ENCODE measurements around the gene LYSMD1. TPM values are rescaled to one million over a fixed set of nuclear protein-coding genes. Genes with fewer than 3 reads are reported as not detected.
"Not testable (repeated sequence)": the region's sequence is repeated elsewhere in the genome, so short reads cannot be mapped to it uniquely, and the experiment has no call there.

Gene LYSMD1
- total and polyA plus RNA-seq, 2 of the 4 experiments (the other 2 are of a cell fraction), result 5.9 to 10.4 TPM

DNA sequence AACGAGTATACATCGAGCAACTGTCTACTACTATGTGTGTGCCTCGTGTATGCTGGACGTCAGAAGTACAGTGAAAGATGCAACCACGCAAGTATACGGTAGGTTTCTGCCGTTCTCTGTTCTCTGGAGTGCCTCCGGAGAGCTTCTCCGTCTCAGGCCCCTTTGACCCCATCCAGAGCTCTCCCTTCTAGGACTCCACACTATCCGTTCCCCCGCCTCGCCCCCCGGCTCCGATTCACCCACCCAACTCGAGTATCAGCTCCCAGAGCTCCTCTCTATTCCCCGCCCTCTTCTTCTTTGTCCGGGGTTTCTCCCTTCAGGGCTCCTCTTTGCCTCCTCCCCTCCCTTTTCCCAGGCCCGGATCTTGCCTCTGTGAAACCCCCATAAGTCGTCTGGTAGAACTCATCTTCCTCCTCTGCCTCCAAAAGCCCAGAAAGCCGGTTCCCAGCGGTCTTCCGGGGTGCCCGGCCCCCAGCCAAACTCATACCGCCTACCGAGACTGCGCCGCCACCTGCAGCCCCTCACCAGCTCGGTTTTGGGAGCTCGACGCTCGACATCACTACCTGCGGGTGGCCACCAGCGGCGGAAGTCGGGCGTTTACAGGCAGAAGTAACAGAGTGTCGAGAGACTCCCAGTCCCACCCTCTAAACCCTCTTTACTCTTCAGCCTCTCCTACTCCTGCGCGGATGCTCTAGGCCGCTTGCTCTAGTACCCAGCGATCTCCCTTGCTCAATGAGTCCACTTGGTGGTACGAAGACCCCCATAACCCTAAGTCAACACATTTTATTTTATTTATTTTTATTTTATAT, 24.1 kb upstream of the LYSMD1 start, which contains the start of gene VPS72 (continued):
- TF ChIP-seq, protein P1, sequence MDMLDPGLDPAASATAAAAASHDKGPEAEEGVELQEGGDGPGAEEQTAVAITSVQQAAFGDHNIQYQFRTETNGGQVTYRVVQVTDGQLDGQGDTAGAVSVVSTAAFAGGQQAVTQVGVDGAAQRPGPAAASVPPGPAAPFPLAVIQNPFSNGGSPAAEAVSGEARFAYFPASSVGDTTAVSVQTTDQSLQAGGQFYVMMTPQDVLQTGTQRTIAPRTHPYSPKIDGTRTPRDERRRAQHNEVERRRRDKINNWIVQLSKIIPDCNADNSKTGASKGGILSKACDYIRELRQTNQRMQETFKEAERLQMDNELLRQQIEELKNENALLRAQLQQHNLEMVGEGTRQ (IDR thresholded peaks at IDR 0.05; ENCODE audit: low read depth, low read length), result no peak
- TF ChIP-seq CEBPB (IDR thresholded peaks at IDR 0.05; ENCODE audit: low read depth, low read length), result no peak

DNA sequence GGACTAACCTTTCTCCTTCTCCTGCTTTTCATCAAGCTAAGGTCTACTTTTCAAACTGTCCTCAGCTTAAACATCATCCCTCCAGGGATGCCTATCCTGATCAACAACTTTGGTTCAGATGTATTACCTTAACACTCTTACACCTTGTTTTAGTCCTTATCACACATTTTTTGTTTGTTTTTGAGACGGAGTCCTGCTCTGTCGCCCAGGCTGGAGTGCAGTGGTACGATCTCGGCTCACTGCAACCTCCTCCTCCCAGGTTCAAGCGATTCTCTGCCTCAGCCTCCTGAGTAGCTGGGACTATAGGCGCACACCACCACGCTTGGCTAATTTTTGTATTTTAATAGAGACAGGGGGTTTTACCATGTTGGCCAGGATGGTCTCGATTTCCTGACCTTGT, 23.0 kb upstream of the LYSMD1 start:
- in situ Hi-C loops (cut with MboI; ENCODE audit: low sequenced_read_pairs); H4K91ac ChIP-seq (ENCODE audit: insufficient read depth, low read depth, low read length); H4K20me1 ChIP-seq (ENCODE audit: insufficient read depth, low read length); H4K5ac ChIP-seq (ENCODE audit: low read depth, low read length); H2BK5ac ChIP-seq (ENCODE audit: low read depth, low read length, poor library complexity, severe bottlenecking); H3K4me1 ChIP-seq (ENCODE audit: control insufficient read depth, insufficient read depth, low read length); intact Hi-C loops (cut with micrococcal nuclease); BruUV-seq (replicated peaks); H3K27ac ChIP-seq (ENCODE audit: insufficient read depth, low read length); H2AK9ac ChIP-seq (replicated peaks; ENCODE audit: low read depth, low read length, poor library complexity); dilution Hi-C loops (cut with HindIII; ENCODE audit: low sequenced_read_pairs, unreplicated experiment); H3K4ac ChIP-seq (ENCODE audit: low read depth, low read length); H3K18ac ChIP-seq (ENCODE audit: low read depth, low read length); H2AFZ ChIP-seq (replicated peaks; ENCODE audit: low read length, poor library complexity); H4K8ac ChIP-seq (ENCODE audit: low read depth in 2 of 2, low read length in 2 of 2); H2BK120ac ChIP-seq (ENCODE audit: low read depth, low read length); H2AK5ac ChIP-seq (ENCODE audit: low read depth, low read length); ATAC-seq (ENCODE audit: low read depth); H2BK15ac ChIP-seq (ENCODE audit: low read depth, low read length); H3K9me3 ChIP-seq (ENCODE audit: control insufficient read depth, insufficient read depth, low read length); H3K56ac ChIP-seq (ENCODE audit: extremely low read depth, insufficient read depth, low read length); DNase-seq; H2BK20ac ChIP-seq (ENCODE audit: low read depth, low read length); POLR2A ChIA-PET (ENCODE audit: unreplicated experiment); H3K27me3 ChIP-seq (ENCODE audit: control insufficient read depth, insufficient read depth, low read length): not testable (repeated sequence)
- Histone ChIP-seq H3K14ac (replicated peaks; ENCODE audit: low read depth, low read length) (0 out of 2 replicates have a peak overlapping the region, but pooled peaks have one; percentile 0), H3K79me1 (ENCODE audit: low read depth in 1 of 2, low read length in 2 of 2) (peaks cover 29 to 45% of the 10 kb centered on the region in 2 experiments), H3K36me3 (ENCODE audit: control insufficient read depth, insufficient read depth, low read length) (peaks cover 16% of the 10 kb centered on the region), H3K23ac (ENCODE audit: low read depth, low read length) (peak overlapping the region; percentile 19), H3K4me2 (ENCODE audit: low read depth, low read length) (peak overlapping the region; percentile 84), H3K4me3 (ENCODE audit: insufficient read depth, low read depth, low read length) (peak overlapping the region; percentile 73), H3K9me1 (ENCODE audit: insufficient read depth, low read length) (peaks cover 12% of the 10 kb centered on the region; the same call in 1 of the 2 replicates), H3K9ac (ENCODE audit: low read depth, low read length) (0 out of 2 replicates have a peak overlapping the region, but pooled peaks have one; percentile 93)
- WGBS, 2 experiments (ENCODE audit: extremely low coverage in 2 of 2, insufficient read length in 1 of 2), result no CpG with 5 or more reads among the region's 8 CpGs
- CTCF ChIA-PET, result interaction anchor here (0.5 kb wide), 1 partner anchor 31 kb away, joined by 4 read pairs; no protein-coding TSS in a partner anchor

Data from IMR-90 (cell line).